Activated naive CD4-positive, alpha-beta T cell treated with anti-CD3 and anti-CD28 coated beads, Interleukin-2, amount 10 ng/mL, durations not matched to agents 7 days and 5 days (primary cell): ENCODE data around the gene CTSZ.

Experiments
- CTCF ChIA-PET: fragments of 350-600 bp; sonication (Branson Sonifier 250); formaldehyde crosslinking; loops from one replicate; lab custom pipeline; 2021; ENCODE audit warnings: antibody characterized with exemption; lab: Charles Lee
- DNase-seq: peaks from one replicate; pipeline ENCODE4 v3.0.0-alpha.2; 2020
- H3K27ac Mint-ChIP-seq: one replicate; pipeline ENCODE4 v1.8.0; 2021; ENCODE audit warnings: mild to moderate bottlenecking, moderate library complexity, mixed read lengths
- H3K27me3 Mint-ChIP-seq: one replicate; pipeline ENCODE4 v1.8.0; 2021; ENCODE audit warnings: mild to moderate bottlenecking, mixed read lengths
- H3K36me3 Mint-ChIP-seq: one replicate; pipeline ENCODE4 v1.8.0; 2021; ENCODE audit warnings: mixed read lengths
- H3K4me1 Mint-ChIP-seq: one replicate; pipeline ENCODE4 v1.8.0; 2021; ENCODE audit warnings: mixed read lengths
- H3K4me3 Mint-ChIP-seq: one replicate; pipeline ENCODE4 v1.8.0; 2021; ENCODE audit warnings: mild to moderate bottlenecking, moderate library complexity, mixed read lengths
- H3K9me3 Mint-ChIP-seq: one replicate; pipeline ENCODE4 v1.8.0; 2021; ENCODE audit warnings: mixed read lengths

CTSZ gene

DNA sequence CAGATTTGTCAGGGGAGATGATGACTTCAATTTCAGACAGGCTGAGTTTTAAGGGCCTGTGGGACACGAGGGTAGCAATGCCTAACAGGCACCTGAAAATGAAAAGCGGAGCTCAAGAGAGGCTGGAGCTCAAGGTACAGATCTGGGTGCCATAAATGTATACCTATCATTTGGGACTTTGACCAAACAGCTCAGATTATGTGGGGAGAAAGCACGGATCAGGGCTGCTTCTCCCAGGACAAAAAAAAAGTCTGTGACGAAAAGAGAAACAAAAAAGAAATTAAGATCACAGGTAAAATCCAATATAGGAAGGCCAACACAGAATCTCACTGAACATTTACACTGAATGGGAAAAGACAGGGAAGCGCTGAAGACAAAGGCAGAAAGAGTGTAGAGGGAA, 33.6 kb upstream of the CTSZ start:
- peak overlapping the region; percentile 88 for H3K4me3 Mint-ChIP-seq
- peaks cover 38% of the 10 kb centered on the region for H3K36me3 Mint-ChIP-seq

DNA sequence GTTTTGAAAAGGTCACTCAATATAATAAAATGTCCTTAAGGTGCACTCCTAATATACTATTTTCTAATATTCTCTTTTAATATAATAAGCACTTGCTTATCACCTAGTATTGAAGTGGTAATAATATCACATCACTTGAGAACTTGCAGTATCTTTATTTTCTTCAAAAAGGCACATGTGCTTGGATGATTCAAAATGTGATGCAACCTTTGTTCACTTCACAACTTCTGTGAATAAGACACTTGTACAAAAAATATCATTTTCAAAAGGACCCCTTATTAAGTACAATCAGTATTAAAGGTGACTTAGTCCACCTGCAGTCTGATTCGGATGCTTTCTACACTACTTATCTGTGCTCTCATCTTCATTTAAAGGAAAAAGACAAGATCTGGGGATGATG, 32.2 kb upstream of the CTSZ start:
- H3K36me3 Mint-ChIP-seq = peaks cover 50% of the 10 kb centered on the region
- no peak overlapping the region for H3K4me3 Mint-ChIP-seq
- H3K27ac Mint-ChIP-seq = peak overlapping the region; percentile 73
- no peak for DNase-seq
- no peaks in the 10 kb centered on the region for H3K27me3 Mint-ChIP-seq
- CTCF ChIA-PET = interaction anchor here (0.6 kb wide), 1 partner anchor 121 kb away, joined by 4 read pairs; no protein-coding TSS in a partner anchor
- H3K9me3 Mint-ChIP-seq = no peaks in the 10 kb centered on the region
- peaks cover 67% of the 10 kb centered on the region for H3K4me1 Mint-ChIP-seq

More for the DNA sequence above, 33.6 kb upstream of the CTSZ start:
- Mint-ChIP-seq H3K4me1 (peaks cover 66% of the 10 kb centered on the region), H3K27me3 (no peaks in the 10 kb centered on the region), H3K9me3 (no peaks in the 10 kb centered on the region), H3K27ac (no peak overlapping the region)
- no peak for DNase-seq
- CTCF ChIA-PET = interaction anchor here (0.7 kb wide), 1 partner anchor 542 kb away, joined by 3 read pairs; no protein-coding TSS in a partner anchor

DNA sequence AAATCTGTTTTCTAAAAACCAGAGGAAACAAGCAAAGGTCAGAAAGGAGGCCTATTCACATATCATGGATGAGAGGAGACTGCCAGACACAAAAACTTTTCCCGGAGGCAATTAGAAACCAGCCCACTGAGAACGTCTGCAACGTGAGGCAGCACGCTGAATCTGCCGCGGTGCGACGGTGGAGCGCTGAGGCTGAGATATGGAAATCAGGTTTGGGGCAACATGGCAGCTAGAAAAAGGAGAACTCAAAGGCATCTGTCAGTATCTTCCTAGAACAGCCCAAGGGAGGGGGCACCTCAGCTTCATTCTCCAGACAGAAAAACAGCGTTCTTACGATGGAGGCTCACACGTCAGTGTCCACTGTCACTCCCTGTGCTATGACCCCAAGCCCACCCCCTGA, 30.3 kb upstream of the CTSZ start:
- DNase-seq = no peak
- no peak overlapping the region for H3K27ac Mint-ChIP-seq
- peaks cover 56% of the 10 kb centered on the region for H3K36me3 Mint-ChIP-seq
- no peak overlapping the region for H3K4me3 Mint-ChIP-seq
- no peaks in the 10 kb centered on the region for H3K9me3 Mint-ChIP-seq
- H3K27me3 Mint-ChIP-seq = no peaks in the 10 kb centered on the region
- CTCF ChIA-PET = no interaction called here
- peaks cover 64% of the 10 kb centered on the region for H3K4me1 Mint-ChIP-seq

DNA sequence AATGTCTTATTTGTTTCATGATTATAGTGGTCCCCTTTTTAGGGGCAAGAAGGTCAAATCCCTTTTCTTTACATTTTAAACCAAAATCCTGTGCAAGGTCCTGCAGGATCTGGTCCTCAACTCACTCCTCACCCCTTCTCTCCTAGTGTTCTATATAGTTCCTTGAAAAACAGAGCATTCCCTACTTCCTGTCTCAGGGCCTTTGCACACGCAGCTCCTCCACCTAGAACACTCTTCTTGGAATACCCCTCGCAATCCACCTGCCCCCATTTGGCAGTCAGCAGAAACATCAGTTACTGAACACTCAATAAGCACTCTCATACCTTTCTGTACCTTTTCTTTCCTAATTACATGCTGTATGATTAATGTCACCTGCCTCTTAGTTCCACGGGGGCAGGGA, 28.3 kb upstream of the CTSZ start:
- Mint-ChIP-seq H3K36me3 (peaks cover 55% of the 10 kb centered on the region), H3K27me3 (no peaks in the 10 kb centered on the region), H3K9me3 (no peaks in the 10 kb centered on the region), H3K4me1 (peaks cover 63% of the 10 kb centered on the region), H3K4me3 (no peak overlapping the region), H3K27ac (peak overlapping the region; percentile 0)
- DNase-seq = no peak
- CTCF ChIA-PET = no interaction called here

DNA sequence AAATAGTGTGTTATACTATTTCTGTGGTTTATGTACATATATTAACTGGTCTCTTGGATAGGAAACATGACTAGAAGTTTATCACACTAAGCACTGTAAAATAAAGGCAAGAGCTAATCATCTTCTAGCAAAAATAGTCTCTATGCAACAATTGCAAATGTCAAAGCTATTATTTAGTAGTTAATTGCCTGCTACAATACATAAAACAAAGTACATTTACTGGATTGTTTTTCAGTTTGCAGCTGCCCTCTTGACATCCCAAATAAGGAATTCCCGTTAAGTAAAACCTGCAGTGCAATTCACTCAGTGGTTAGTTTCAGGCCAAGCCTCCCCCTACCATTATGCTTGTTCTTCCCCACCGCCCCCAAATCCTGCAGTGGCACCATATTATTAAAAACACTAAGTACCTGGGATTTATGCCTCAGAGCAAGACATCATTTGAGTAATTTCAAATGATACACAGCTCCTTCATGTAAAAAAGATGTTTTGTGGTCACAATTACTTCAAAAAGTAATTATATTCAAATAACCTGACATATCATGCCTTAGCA, 26.6 kb upstream of the CTSZ start:
- Mint-ChIP-seq H3K4me3 (no peak overlapping the region), H3K36me3 (peaks cover 66% of the 10 kb centered on the region), H3K27ac (no peak overlapping the region), H3K4me1 (peaks cover 64% of the 10 kb centered on the region), H3K9me3 (no peaks in the 10 kb centered on the region), H3K27me3 (no peaks in the 10 kb centered on the region)
- DNase-seq = no peak
- CTCF ChIA-PET = interaction anchor here (0.7 to 1.9 kb wide), 2 partner anchors 53 to 177 kb away, joined by 3 to 4 read pairs; partner anchors contain the start of gene NELFCD

DNA sequence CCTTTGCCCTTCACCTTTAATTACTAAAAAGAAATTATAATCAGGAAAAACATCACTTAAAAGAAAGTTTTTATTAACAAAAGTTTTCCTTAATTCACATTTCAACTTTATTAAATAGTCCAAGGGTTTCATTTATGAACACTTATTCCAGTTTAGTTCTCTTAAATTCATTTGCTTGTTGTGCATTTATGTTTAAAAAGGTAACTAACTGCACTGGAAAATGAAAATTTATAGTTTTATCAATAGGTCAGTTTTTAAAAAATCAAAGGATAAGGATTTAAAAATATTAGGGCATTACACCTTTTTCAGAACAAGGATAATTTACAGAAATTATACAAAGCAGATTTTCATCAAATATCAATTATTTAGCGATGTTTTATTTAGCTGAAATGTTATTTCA, 26.0 kb upstream of the CTSZ start:
- Mint-ChIP-seq H3K27ac (peak overlapping the region; percentile 92), H3K4me3 (peak overlapping the region; percentile 92), H3K36me3 (peaks cover 70% of the 10 kb centered on the region), H3K9me3 (no peaks in the 10 kb centered on the region), H3K4me1 (peaks cover 70% of the 10 kb centered on the region), H3K27me3 (no peaks in the 10 kb centered on the region)
- CTCF ChIA-PET = interaction anchor here (1.9 kb wide), 1 partner anchor 178 kb away, joined by 4 read pairs; no protein-coding TSS in a partner anchor
- no peak for DNase-seq

DNA sequence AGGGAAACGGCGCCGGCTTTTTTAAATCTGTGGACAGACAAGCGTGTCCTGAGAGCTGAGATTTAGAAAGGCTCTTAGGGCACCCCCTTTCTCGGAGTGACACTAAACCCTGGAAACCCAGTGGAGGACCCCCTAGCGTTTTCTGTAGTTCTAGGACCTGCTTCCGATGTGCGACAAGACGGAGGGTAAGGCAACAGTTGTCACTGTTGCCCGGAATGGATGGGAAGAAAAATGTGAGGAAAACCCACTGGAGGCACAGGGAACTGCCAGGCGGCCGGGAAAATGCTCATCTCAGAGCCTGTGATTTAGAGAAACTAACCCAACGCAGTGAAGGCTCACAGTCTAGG, 25.6 kb upstream of the CTSZ start:
- Mint-ChIP-seq H3K27me3 (no peaks in the 10 kb centered on the region), H3K4me3 (peak overlapping the region; percentile 92), H3K27ac (peak overlapping the region; percentile 92), H3K36me3 (peaks cover 70% of the 10 kb centered on the region), H3K4me1 (peaks cover 71% of the 10 kb centered on the region), H3K9me3 (no peaks in the 10 kb centered on the region)
- CTCF ChIA-PET = interaction anchor here (0.7 to 1.9 kb wide), 3 partner anchors 10 to 178 kb away, joined by 3 to 4 read pairs (median 4); no protein-coding TSS in a partner anchor
- no peak for DNase-seq

DNA sequence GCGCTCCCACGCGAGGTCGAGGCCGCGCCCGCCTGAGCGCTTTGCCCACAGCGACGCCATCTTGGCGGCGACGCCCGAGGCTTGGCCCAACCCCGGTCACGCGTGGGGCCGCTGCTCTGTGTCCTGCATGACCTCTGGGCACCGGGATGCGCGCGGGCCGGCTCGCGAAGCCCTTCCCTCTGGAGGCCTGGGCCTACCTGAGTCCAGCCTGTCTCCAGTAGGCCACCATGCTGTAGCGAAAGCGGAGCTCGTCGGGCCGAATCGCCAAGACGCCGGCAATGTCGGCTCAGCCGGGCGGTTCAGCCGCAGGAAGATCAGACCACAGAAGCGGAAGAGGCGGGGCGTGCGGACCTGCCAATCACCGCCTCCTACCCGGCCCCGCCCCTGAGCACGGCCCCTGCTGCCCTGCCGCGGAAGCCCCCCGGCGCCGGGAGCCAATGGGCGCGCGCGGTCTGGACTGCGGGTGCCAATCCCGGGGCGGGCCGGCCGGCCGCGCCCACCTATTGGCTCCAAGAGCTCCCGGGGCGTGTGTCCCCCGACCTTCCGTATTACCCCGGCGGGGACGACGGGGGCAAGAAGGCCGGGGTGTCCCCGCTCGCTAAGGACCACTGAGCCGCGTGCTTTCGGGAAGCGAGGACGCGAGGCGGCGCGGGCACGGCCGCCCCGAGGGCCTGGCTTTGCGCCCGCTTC, 25.1 kb upstream of the CTSZ start, which contains the start of gene ATP5F1E:
Gene ATP5F1E (minus strand): TSS at position 313 of the 690 bp plus-strand sequence. CDS start 84 bp downstream, at position 229.
- Mint-ChIP-seq H3K27ac (peak within 1 kb of the TSS; percentile 94), H3K27me3 (no peaks in the 10 kb centered on the region), H3K9me3 (no peaks in the 10 kb centered on the region), H3K36me3 (peaks cover 70% of the 10 kb centered on the region), H3K4me1 (peaks cover 72% of the 10 kb centered on the region), H3K4me3 (peak within 1 kb of the TSS; percentile 92)
- peak; percentile 97 for DNase-seq
- CTCF ChIA-PET = interaction anchor here (0.7 to 1.9 kb wide), 4 partner anchors 10 to 381 kb away, joined by 3 to 4 read pairs (median 4); partner anchors contain the start of gene STX16

DNA sequence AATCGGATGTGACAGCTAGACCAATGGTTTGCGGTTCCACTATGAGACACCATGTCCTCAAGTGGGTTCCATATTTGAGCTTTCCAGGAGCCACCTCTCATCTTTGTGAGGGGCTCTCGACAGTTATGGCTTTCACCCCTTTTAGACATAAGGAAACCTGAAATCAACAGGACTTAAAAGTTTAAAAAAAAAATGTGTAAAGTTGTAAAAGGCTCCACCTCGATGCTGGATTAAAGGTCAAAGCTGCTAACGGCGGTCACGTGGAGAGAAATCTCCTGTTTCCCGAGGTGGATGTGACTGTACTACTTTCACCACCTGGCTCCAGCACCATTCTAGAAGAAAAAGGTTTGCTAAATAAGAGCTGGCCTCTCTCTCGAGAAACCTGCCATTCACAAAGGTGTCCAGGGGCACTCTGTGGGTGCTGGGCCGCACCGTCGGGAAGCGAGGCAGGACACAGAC, 24.5 kb upstream of the CTSZ start:
- H3K4me3 Mint-ChIP-seq = peak overlapping the region; percentile 92
- H3K27me3 Mint-ChIP-seq = no peaks in the 10 kb centered on the region
- H3K36me3 Mint-ChIP-seq = peaks cover 70% of the 10 kb centered on the region
- no peak for DNase-seq
- peaks cover 72% of the 10 kb centered on the region for H3K4me1 Mint-ChIP-seq
- H3K27ac Mint-ChIP-seq = peak overlapping the region; percentile 94
- CTCF ChIA-PET = interaction anchor here (0.8 to 1.9 kb wide), 3 partner anchors 176 to 380 kb away, joined by 3 to 4 read pairs (median 4); partner anchors contain the start of gene STX16
- no peaks in the 10 kb centered on the region for H3K9me3 Mint-ChIP-seq

DNA sequence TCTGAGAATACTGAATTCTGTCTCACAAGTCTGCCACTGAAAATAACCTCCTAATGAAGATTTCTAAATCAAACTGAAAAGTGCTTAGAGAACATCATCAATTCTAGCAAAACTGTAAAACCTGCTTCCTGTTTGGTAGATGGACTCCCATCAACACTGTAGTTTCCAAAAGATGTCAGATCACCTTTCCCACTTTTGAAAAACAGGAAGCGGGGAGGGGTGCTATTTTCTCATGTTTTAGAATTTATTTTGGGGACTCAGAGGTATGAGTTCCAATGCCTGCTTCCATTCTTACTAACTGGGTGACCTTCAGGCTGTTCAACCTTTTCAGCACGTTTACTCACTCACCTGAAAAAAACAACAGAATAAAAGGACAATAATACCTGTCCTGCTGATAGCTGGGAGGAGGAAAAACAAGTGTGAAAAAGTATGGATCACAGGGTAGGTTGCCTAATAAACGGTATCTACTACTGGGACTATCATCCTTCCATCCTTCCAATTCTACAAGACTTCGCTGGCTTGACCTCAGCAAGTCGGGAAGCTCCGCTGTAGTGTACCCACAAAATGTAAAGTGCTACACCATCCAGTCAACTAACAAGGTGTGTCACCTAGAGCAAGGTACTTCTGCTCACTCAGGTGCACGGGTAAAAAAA, 24.0 kb upstream of the CTSZ start:
- peaks cover 72% of the 10 kb centered on the region for H3K4me1 Mint-ChIP-seq
- H3K9me3 Mint-ChIP-seq = no peaks in the 10 kb centered on the region

DNA sequence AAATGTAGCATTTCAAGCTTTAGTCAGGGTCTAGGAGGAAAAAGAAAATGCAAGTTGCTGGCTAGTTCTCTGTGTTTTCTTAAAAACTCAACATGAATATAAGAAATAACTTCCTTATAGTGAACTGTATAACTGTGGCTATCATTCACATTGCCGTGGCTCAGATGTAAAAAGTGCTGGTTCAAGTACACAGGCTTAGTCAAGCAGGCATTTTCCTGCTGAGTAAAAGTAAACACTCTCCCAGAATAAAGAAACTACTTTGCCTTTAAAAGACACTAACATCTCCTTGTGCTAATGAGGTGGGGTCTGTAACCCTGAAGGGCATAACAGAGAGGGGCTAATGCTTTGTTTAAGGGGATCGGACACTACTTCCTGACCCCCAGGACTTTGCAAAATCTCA, 21.8 kb upstream of the CTSZ start:
- CTCF ChIA-PET = no interaction called here
- H3K27ac Mint-ChIP-seq = no peak overlapping the region
- no peaks in the 10 kb centered on the region for H3K9me3 Mint-ChIP-seq
- H3K4me3 Mint-ChIP-seq = peak overlapping the region; percentile 14
- peaks cover 67% of the 10 kb centered on the region for H3K36me3 Mint-ChIP-seq
- H3K4me1 Mint-ChIP-seq = peaks cover 70% of the 10 kb centered on the region
- no peak for DNase-seq
- H3K27me3 Mint-ChIP-seq = no peaks in the 10 kb centered on the region

More for the DNA sequence above, 24.0 kb upstream of the CTSZ start:
- no peaks in the 10 kb centered on the region for H3K27me3 Mint-ChIP-seq
- peak overlapping the region; percentile 92 for H3K4me3 Mint-ChIP-seq
- H3K36me3 Mint-ChIP-seq = peaks cover 69% of the 10 kb centered on the region
- CTCF ChIA-PET = interaction anchor here (0.8 to 1.3 kb wide), 2 partner anchors 177 to 379 kb away, joined by 3 to 4 read pairs; partner anchors contain the start of gene STX16
- H3K27ac Mint-ChIP-seq = peak overlapping the region; percentile 94
- DNase-seq = no peak

DNA sequence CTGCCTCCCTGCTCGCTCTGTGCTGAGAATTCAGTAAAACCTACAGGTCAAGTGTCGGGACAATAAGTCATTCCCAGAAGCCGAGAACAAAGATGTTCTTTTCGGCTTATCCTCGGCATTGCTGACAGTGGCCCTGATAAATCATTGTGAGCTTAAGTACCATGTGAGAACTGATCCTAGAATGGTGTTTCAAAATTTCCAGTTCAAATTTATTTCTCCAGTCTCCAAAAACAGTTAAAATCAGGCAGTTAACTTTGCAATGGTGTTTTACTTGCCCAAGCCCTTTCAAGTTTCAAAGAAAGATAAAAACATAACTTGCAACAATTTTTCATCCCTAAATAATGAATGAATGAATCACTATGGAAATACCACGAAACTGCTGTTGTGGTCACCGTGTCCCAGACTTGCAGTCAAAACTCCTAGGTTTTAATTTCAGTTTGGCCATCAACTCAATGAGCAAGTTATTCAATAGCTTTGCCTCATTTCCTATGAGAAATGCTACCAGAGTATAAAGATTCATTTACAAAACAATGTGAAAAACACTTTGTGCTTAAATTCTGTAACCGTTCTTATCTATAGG, 20.8 kb upstream of the CTSZ start:
- Mint-ChIP-seq H3K36me3 (peaks cover 70% of the 10 kb centered on the region), H3K27ac (no peak overlapping the region), H3K4me3 (no peak overlapping the region), H3K27me3 (no peaks in the 10 kb centered on the region), H3K4me1 (peaks cover 65% of the 10 kb centered on the region), H3K9me3 (no peaks in the 10 kb centered on the region)
- no peak for DNase-seq
- CTCF ChIA-PET = no interaction called here

DNA sequence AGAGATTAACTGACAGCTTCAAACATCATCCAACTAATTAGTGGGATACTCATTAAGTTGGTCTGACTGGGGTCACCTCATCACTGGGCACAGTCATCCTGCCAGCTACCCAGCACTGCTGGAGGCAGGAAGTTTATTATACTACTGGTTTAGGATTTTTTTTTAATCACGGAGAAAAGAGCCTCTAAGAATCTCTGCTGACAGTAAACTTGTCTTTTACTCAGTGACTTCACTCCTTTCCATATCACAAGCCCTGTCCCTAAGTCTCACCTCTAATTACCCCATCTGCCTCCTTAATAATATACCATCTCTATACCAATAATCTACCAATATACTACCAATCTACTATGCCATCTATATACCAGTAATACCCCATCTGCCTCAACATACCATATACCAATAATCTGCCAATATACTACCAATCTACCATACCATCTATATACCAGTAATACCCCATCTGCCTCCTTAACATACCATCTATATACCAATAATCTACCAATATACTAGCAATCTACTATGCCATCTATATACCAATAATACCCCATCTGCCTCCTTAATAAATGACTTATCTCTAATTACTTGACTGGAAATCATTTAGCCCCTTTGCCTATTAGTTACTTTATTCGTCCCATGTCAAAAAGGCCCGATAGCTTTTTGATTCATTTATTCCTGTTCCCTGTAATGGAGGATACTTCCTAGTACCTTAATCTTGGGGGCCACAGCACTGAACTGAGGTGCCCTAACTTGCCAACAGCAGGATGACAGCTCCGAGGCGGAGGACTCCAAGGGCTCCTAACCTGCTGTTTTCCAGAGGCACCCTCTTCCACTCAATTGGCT, 20.1 kb upstream of the CTSZ start:
- CTCF ChIA-PET = no interaction called here
- no peaks in the 10 kb centered on the region for H3K27me3 Mint-ChIP-seq
- peaks cover 76% of the 10 kb centered on the region for H3K36me3 Mint-ChIP-seq
- no peak overlapping the region for H3K4me3 Mint-ChIP-seq
- peaks cover 62% of the 10 kb centered on the region for H3K4me1 Mint-ChIP-seq
- DNase-seq = no peak
- H3K27ac Mint-ChIP-seq = peak overlapping the region; percentile 53
- H3K9me3 Mint-ChIP-seq = no peaks in the 10 kb centered on the region
